Stimulated activated CD8-positive, alpha-beta memory T cell treated with anti-CD3 and anti-CD28 coated beads, Interleukin-7, amount 100 ng/mL, for 4 hours (primary cell): ENCODE measurements around the gene ZNF136.

ENCODE experiments used
- DNase-seq, 2 donors: peaks; one replicate each; pipeline ENCODE4 v3.0.0-alpha.2; 2020; ENCODE audit warnings: low read depth in 2 of 2

Gene ZNF136

GRCh38 chr19:12162882-12163806 is at the start of gene ZNF136:
TSS of gene ZNF136 (plus strand) at chr19:12163096. CDS start at chr19:12163204, 108 bp downstream.
- peak; percentile 88 to 90 for DNase-seq

- DNase-seq, result no peak
Measured at GRCh38 chr19:12113121-12113520, 49.8 kb upstream of the ZNF136 start.

- no peak for DNase-seq
Measured at GRCh38 chr19:12117201-12117970, 45.5 kb upstream of the ZNF136 start.

- DNase-seq, result peak in 1 of 2 donors; percentile 8
Measured at GRCh38 chr19:12126707-12127106, 36.2 kb upstream of the ZNF136 start.

GRCh38 chr19:12133069-12133468 is 29.8 kb upstream of the ZNF136 start:
- no peak for DNase-seq

GRCh38 chr19:12137221-12137940 is 25.5 kb upstream of the ZNF136 start:
- no peak for DNase-seq

GRCh38 chr19:12139269-12139668 is 23.6 kb upstream of the ZNF136 start:
- DNase-seq, result no peak

GRCh38 chr19:12139885-12140544 is 22.9 kb upstream of the ZNF136 start, which contains the start of gene ZNF20:
TSS of gene ZNF20 (minus strand) at chr19:12140350. CDS start at chr19:12140182, 168 bp downstream.
- peak; percentile 81 to 83 for DNase-seq

GRCh38 chr19:12140545-12141404 is 22.1 kb upstream of the ZNF136 start:
- DNase-seq, result peak; percentile 67 to 70

GRCh38 chr19:12141405-12141736 is 21.5 kb upstream of the ZNF136 start:
- no peak for DNase-seq

- no peak for DNase-seq
Measured at GRCh38 chr19:12145348-12145747, 17.5 kb upstream of the ZNF136 start.

- DNase-seq, result no peak
Measured at GRCh38 chr19:12155324-12155860, 7.5 kb upstream of the ZNF136 start.

GRCh38 chr19:12156223-12157058 is 6.5 kb upstream of the ZNF136 start, which contains the start of gene ZNF625:
TSS of gene ZNF625 (minus strand) at chr19:12156734. CDS start at chr19:12156558, 176 bp downstream.
- no peak for DNase-seq

GRCh38 chr19:12159773-12160414 is 3.0 kb upstream of the ZNF136 start:
- DNase-seq, result no peak

- no peak for DNase-seq
Measured at GRCh38 chr19:12162513-12162881, 399 bp upstream of the ZNF136 start.

- no peak for DNase-seq
Measured at GRCh38 chr19:12163826-12164225, 930 bp downstream of the ZNF136 start.

- DNase-seq, result no peak
Measured at GRCh38 chr19:12166626-12167025, 3.7 kb downstream of the ZNF136 start.

GRCh38 chr19:12180377-12180776 is 17.5 kb downstream of the ZNF136 start:
- no peak for DNase-seq

GRCh38 chr19:12187625-12188024 is 24.7 kb downstream of the ZNF136 start:
- DNase-seq, result no peak
